Activated effector memory CD4-positive, alpha-beta T cell treated with anti-CD3 and anti-CD28 coated beads, Interleukin-2, amount 50 U/mL, for 16 hours (primary cell): ENCODE data around the gene HDAC4.
"Not testable (repeated sequence)": the region's sequence is repeated elsewhere in the genome, so short reads cannot be mapped to it uniquely, and the experiment has no call there.

Experiments
- DNase-seq: peaks from one replicate; pipeline ENCODE4 v3.0.0-alpha.2; 2020

The HDAC4 gene

DNA sequence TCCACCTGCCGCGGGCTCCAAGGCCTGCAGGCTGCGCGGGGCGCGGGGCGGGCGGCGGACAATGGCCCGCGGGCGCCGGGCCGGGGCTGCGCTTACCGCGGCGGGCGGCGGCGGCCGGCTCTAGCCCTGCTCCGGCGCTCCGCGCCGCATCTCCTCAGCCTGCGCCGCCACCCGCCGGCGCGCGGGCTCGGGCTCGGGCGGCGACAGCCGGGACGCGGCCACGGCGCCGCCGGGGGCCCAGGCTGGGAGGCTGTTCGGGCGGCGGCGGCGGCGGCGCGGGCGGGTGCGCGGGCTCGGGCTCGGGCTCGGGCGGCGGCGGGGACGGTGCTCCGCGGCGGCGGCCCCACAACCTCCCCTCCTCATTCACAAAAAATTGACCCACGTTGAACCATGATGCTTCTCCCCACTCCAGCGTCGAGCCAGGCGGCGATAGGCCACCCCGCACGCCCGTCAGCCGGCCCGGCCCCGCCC, at the start of gene HDAC4:
HDAC4 (minus strand) TSS at position 425 of the 471 bp plus-strand sequence. CDS start 48,321 bp downstream, outside the sequence.
- DNase-seq = no peak

DNA sequence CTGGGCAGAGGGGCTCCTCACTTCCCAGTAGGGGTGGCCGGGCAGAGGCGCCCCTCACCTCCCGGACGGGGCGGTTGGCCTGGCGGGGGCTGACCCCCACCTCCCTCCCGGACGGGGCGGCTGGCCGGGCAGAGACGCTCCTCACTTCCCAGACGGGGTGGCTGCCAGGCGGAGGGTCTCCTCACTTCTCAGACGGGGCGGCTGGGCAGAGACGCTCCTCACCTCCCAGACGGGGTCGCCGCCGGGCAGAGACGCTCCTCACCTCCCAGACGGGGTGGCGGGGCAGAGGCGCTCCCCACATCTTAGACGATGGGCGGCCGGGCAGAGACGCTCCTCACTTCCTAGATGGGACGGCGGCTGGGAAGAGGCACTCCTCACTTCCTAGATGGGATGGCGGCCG, 48.6 kb upstream of the HDAC4 start:
- DNase-seq = not testable (repeated sequence)

DNA sequence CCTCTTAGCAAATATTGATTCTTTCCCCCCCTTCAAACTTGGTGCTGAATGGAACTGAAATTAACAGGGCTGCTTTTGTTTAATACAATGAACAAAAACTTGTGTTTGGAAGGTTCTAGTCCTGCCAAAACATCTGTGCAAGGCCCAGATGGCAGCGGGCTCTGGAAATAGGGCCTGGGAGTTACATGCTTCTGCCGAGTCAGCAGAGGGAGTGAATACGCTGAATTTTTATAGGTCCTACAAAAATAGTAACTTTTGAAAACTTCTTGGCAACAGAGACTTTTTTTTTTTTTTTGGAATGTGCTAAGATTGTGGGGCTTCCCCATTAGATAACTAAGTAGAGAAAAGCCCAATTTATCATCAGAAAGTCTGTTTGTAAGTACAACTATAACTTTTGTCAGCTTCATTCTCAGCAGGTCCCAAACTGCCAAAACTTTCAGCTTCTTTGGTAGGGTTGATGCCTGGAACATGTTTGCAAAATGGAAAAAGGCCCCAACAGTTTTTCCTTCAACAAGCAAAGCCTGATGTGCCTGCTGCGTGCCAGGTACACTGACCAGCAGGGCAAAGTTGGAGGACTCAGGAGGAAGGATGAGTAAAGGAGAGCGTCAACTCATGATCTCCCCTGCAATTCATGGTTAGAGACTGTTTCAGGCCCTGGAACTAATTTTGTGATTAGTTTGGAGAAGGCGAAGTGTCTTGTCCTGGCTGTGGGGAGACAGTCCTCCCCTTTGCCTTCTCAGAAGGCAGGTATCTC, 45.1 kb upstream of the HDAC4 start:
- DNase-seq = no peak

DNA sequence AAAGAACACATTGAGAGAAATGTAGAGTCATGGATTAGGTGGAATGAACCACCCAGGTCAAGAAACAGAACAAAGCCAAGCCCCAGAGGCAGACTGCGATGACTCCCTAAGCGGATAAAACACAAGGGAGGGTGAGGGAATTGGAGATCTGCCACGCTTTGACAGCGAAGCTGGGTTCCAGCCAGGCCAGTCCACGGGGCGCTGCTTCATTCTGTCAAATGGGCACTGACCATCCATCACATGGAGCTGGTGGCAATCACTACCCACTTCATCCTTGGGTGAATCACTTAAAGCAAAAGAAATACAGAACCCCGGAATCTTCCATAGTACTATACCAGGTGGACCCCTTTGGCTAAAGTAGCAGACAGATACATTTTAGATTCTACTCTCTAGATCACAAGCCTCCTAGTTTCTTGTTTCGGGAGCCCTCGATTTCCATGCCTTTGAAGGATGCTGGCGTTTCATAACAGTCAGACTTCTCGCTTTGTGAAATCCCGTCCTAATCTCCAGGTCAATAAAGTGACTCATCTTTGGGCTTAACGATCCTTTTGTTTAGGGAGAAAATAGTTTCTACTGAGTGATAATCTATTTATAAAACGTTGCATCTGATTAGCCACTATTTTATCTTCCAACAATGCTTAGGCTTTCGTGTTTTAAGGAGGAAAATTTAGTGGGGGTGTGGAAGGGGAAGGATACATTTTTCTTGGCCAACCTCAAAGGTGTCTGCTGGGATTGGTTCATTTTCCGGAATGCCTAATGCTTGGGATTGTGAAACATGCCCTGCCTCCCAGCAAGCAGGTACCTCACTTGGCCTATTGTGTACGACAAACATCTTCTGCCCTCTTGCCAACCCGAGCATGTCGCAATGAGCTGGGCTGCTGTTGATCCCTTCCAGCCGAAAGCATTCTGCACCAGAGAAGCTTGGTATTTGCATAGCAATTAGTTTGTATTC, 44.1 kb upstream of the HDAC4 start:
- DNase-seq = no peak

DNA sequence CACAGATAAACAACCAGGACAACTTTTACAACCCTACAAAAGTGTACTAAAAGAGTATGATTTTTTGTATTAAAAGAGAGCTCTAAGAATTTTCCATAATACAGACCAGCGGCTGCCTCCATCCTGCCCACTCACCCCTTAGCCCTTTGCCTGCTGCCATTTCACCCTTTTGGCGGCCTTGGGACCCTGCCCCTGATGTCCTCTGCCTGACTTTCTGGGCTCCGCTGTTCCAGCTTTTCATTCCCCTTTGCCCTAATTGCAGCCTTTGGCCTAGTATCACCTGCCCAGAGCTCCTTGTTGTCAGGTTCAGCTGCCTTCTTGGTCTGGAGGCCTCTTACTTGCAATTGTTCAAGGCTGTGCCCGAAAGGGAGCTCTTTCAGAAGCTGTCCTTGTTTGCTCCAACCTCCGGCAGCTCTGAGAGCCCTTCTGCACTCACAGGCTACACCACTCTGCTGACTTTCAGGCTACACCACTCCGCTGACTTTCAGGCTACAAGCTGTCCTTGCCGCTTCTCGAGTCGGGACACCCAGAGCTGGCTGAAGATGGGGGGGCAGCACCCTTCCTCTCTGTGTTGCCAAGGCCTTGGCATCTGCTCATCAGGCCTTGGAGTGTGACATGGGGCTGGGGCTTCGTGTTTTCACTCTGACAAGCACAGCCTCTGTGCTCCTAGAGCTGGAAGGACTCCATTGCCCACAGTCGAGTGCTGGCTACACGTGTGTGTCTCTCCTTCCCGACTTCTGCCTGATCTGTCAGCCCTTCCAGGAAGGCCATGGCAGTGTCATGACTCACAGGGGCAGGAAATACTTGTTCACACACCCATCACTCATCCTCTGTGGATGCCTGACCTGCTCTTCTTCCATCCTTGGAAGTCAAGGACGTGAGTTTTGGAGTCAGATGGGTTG, 43.1 kb upstream of the HDAC4 start:
- DNase-seq = no peak

DNA sequence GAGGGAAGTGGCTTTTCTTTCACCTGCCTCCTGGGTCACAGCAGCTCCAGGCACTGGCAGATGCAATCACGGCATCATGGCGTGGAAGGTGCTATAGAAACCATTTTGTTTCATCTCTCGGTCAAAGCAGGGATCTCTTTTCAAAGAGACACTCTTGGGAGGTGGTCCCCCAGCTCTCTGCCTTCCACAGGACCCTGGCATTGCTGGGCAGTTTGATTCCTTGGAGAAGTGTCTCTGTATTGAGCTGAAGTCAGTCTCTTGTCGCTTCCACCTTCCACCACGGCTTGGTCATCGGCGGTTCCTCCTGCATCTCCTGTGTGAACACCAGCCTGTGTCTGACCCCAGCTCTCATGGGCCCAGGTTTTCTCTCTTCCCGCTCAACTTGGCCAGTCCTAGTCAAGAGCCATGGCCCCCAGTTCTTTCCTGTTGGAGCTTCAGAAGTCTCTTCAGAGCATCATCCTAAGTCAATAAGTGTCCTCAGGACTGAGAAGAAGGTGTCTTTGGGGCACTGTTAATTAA, 42.3 kb upstream of the HDAC4 start:
- no peak for DNase-seq

DNA sequence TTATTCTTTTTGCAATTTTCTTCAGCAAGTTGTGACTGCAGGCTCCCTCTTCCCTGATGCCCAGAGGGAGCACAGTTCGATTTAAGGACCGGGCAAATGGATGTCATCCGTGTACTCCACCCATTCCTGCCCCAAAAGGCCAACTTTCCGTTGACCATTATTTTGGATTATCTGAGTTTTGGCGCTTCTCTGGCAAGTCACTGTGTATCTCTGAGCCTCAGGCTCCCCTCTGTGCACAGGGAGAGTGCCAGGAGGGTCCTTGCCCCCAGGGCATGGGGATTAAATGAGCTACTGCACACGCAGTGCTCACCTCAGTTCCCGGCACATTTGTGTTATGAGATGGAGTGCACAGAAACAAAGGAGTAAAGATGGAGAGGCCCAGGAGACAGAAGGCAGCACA, 41.4 kb upstream of the HDAC4 start:
- DNase-seq = no peak

DNA sequence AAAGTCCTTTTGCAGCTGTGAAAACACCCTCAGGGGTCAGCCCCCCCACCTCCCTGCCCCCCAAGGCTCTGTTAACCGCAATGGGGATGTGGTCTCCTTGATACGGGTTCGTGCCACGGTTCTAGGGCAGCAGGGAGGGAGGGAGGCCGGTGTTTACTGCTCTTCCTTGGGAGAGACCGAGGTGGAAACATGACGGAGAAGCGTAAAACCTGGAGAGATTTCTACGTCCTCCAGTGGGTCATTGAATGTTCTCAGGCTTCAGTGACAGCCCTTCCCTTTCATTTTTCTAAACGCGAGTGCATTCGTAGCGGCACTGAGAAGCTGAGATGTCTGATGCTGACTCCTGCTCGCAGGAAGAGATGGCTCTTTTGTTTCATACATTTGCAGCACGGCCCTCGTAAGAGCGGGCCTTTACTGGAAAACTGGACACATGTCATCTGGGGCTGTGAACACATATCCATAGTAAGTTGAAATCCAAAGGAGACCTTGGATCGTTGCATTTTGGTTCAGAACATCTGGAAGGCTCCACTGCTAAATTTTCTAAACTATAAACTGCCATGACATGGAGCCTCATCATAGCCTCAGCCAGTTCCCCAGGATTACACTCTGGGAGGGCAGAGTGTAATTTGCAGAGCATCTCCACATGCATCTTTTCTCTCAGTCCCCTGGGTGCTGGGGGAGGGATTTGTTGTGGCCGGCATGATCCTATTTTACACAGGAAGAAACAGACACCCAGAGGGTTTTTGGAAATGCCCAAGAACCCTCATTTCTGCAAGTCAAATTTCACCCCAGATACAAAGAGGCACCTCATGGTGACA, 40.6 kb upstream of the HDAC4 start:
- DNase-seq = no peak

DNA sequence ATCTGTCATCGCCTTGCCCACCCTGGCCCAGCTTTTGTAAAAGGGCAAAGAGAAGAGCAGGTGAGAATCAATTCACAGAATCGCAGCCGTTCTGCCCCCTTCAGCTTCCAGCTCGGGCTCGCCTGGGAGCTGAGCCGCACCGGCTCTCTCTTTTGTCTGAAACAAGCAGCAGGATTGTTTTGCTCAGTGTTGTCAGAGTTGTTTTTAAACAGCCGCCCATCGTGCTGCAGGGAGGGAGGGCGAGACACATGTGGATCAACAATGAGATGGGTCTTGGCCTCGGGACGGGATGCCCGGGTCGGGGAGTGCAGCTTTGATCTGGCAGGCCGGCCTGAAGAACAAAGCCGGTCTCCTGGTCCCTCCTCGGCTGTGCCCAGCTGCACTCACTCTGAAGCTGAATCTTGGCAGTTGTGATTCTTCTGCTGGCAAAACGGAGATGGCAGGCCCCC, 39.7 kb upstream of the HDAC4 start:
- DNase-seq = no peak

DNA sequence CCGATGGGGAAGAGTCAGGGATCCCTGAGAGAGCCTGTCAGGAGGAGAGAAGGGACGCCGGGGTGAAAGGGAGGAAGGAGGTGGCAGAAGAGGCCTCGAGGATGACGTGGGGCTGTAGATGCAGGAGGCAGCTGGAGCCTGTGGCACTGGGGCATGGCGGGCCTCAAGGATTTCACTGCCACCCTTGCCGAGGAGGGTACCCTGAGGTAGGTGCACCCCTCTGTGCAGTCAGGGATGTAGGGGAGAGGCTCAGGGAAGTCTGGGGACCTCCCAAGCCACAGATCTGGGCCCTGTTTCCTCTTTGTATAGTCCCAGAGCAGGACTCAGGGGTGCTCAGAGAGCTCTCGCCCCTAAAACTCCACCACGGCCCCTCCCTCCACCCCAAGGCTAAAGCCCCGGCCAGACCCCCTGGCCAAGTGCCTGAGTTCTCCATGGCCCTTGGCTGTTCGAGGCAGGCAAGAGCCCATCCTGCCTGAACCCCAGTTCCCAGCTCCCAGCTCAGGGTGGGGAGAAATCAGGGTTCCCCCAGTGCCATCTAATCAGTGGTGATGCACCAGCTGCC, 39.0 kb upstream of the HDAC4 start:
- DNase-seq = no peak

DNA sequence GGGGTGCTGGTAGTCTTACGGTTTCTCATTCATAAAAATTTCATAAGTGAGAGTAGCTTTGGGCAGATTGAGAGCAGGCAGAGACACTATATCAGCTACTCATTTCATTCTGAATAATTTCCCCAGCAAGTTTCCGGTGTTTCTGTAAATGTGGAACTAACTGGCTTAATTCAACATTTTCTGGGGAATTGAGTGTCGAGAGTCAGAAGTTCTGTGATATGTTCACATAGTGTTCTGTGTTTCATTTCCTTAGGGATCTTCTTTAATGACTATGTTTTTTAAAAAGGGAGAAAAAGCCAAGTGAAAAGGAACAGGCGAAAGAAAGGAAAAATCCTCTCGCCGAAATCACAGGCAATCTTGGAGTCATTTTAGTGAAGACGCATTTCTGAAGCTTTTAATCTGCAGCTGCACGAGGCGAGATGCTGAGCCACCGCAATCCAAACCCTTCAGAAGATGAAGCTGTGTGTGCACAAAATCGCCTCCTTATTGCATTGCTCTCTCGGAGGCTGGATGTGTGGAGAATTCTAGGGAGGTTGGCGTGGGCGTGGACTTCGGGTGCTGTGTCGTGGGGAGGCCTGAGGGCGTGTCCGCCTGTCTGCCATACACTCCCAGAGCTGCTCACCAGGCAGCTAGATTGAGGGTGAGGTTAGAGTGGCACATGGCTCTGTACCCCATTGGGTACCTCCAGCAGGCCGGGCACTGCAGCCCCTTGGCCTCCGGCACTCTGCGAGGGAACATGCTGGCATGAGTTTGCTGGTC, 38.4 kb upstream of the HDAC4 start:
- DNase-seq = no peak

DNA sequence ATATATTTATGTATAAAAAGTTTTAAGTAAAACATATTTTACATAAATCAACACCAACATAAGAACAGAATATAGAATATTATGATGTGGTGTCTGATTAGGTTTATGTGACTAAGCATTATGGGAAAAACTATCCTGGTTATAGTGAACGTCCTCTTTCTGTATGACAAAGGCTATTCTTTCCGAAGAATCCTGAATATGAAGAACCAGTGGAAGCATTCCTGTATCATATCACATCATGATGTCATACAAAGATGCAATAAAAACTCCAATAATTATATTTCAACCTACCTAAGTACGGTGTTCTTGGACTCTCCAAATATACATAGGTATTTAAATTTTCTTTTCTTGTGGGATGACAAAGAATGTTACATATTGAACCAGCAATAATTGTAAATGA, 37.5 kb upstream of the HDAC4 start:
- no peak for DNase-seq

DNA sequence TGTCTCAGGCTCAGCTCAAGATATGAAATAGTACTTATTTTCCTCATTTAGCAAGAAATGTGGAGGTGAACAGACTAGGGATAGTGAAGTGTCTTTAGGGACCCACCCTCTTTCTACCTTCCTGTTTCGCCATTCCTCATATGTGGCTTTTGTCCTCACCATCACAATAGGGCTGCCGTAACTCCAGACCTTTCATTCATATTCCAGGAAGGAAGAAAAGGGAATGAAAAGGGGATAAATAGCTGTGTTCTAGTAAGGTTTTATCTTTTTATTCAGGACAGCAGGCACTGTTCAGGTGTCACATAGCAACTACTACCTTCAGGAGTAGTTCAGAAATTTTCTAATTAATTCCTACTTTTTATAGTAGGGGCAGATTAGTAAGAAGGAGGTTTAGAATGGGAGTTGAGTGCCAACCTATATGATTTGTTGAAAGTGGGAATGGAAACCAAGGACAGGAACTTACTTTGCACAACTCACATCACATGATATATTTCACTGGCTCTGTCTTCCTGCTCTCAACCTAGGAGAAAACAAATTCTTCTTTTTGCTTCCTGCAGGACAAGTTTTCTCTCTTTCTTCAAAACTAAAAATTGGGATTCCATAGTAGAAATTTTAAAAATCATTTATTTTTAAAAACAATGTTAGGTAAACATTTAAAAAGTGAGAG, 36.0 kb upstream of the HDAC4 start:
- DNase-seq = no peak

DNA sequence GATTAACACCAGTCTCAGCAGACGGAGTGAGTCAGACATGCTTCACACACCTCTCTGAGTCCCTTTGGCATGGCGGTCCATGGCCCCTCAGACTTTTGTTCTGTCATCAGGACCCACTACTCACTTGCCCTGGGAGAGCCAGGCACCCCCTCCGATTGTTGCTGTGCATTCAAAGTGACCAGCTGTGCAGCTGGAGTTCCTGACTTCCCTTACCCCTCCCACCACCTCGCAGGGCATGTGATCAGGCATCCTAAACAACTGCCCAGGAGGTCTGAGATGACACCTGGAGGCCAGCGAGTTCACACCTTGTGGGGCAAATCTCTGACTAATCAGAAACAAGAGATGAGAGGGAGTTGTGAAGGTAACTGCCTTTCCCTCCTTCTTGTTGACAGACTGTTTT, 35.3 kb upstream of the HDAC4 start:
- DNase-seq = no peak

DNA sequence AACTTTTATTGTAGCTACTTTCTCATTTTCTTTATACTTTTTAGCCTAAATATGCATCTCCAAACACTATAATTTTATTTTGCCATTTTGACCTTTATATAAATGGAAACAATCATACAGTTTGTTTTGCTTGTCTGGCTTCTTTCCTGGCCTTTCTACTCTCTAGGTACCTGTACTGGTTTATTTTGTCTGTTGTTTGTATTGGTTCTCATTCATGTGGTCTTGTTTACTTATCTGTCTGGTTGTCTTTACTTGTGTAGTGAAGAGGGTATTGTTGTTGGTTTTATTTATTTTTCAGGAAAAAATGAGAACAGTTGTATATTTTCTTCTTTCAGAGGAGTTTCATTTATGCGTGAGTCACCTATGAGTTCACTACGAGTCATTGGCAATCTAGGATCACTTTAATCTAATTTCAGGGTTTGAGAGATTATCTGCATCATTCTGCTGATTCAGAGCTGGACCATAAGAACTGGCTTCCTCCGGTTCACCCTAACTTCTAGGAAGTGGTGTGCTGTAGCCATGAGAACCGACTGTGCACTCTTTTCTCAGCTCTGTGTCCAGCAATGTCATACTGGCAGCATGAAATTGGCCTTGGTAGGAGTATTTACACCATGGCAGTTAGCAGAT, 33.1 kb upstream of the HDAC4 start:
- no peak for DNase-seq

DNA sequence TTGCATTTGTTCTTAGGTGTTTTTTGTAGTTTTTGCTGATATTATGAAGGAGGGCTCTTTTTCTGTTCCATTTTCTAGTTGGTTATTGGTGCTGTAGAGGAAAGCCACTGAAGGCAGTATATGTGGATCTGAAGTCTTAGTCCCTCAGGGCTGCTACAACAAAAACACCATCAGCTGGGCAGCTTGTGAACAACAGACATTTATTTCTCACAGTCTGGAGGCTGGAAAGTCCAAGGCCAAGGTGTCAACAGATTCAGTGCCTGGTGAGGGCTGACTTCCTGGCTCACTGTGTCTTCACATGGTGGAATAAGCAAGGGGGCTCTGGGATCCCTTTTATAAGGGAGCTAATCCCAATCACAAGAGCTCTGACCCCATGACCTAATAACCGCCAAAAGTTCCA, 31.4 kb upstream of the HDAC4 start:
- no peak for DNase-seq

DNA sequence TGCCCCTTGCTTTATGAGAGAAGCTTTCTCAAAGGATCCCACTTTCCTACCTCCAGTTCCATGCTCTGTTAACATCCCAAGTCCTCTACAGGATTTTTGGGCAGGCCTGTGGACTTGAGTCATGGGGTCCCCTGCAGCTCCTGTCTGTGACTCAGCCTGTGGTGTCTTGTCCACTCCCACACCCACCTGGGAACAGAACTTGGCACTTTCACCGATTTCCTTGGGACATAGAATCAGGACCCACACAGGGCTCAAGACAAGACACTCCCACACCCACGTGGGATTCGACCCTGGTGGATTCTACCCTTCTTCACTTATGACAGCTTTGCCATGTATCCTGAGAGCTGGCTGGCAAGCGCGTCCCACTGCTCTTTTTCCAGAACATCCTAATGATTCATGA, 30.7 kb upstream of the HDAC4 start:
- DNase-seq = no peak

DNA sequence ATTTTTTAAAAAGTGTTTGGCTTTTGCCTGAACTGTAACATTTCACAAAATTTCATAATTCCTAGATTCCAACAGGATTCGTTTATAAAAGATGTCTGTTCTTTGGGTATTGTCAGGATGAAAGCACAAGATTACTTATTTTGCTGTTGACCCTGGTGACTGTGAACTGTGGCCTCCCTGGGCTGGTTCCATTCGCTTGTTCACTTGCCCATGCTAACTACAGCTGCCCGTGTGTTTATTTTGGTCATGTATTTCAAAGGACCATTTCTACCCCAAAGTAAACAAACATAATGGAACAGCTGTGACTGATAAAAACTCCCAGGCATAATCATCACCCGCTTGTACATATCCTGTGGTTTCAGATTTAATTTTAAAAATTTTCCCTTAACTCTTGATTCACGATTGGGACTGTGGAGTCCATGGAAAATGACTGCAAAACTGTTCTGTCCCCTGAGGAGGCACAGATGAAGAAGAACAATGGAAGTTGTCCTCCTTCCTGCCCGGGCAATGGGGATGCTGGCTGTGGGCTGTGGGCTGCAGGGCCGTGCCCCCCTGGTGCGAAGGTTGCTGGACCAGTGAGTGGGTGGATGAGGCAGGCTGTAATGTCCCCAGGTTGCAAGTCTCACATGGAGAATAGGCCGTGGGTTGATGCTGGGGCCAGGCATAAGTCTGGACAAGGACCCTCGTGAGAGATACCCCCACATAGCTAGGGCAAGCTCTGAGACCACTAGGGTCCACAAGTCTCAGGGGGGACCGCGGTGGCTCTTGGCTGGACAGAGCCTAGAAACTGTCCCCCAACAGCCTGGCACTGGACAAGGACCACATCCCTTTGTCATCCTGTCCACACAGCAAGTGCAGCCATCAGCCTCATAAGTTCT, 28.9 kb upstream of the HDAC4 start:
- no peak for DNase-seq
